GM19023 (cell line): ENCODE results near the gene MFSD1.

Experiments used
- ATAC-seq: cut with Tn5 transposase; IDR thresholded peaks from one replicate; pipeline ENCODE4 v1.9.1; 2021; ENCODE audit warnings: mild to moderate bottlenecking, moderate library complexity; ENCODE audit not compliant: unreplicated experiment

MFSD1 gene

GRCh38 chr3:158864492-158864891 lies 62.6 kb downstream of the MFSD1 start:
- ATAC-seq: no peak

- no peak for ATAC-seq
Observed at GRCh38 chr3:158875700-158876099, 73.8 kb downstream of the MFSD1 start.
